ENCODE results near the gene RBFOX1.

DNA sequence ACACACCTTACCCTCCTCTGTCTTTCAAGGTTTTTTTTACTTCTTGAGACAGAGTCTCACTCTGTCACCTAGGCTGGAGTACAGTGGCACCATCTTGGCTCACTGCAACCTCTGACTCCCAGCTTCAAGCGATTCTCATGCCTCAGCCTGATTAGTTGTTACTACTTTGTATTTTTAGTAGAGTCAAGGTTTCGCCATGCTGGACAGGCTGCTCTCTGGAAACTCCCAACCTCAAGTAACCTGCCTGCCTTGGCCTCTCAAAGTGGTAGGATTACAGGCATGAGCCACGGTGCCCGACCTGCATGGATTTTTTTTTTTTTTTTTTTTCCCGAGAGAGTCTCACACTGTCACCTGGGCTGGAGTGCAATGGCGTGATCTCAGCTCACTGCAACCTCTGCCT lies 273.2 kb downstream of the RBFOX1 start:
- TF ChIP-seq CTCF (IDR thresholded peaks at IDR 0.05) (no peak), POLR2A (IDR thresholded peaks at IDR 0.05) (no peak)

Data from lower leg skin (tissue), 3 donors.